HepG2 (cell line): ENCODE results near the gene MZF1. TPM values are rescaled to one million over a fixed set of nuclear protein-coding genes. Genes with fewer than 3 reads are reported as not detected.

Source experiments
- ELF3 ChIP-seq: IDR thresholded peaks from 2 replicates; pipeline ENCODE4 v1.6.1; 2016; ENCODE audit warnings: missing genetic modification reagents, missing compliant biosample characterization
- FOSL1 ChIP-seq: sonication (generic); formaldehyde crosslinking; IDR thresholded peaks from 2 replicates; pipeline ENCODE4 v1.9.0; 2021; ENCODE audit warnings: missing genetic modification reagents, borderline replicate concordance
- HES4 ChIP-seq: sonication (generic); formaldehyde crosslinking; IDR thresholded peaks from 2 replicates; pipeline ENCODE4 v1.9.0; 2021; ENCODE audit warnings: mild to moderate bottlenecking, missing genetic modification reagents, borderline replicate concordance
- IRF2 ChIP-seq: IDR thresholded peaks from 2 replicates; pipeline ENCODE4 v1.6.1; 2018; ENCODE audit warnings: missing genetic modification reagents, missing compliant biosample characterization
- ISX ChIP-seq: sonication (generic); formaldehyde crosslinking; conservative IDR thresholded peaks from 2 replicates; pipeline ENCODE4 v1.5.0; 2020; ENCODE audit warnings: missing genetic modification reagents
- KDM3A ChIP-seq: IDR thresholded peaks from 2 replicates; pipeline ENCODE4 v1.6.1; 2018; ENCODE audit warnings: low read depth, missing compliant biosample characterization
- LBX2 ChIP-seq: sonication (generic); formaldehyde crosslinking; IDR thresholded peaks from 2 replicates; pipeline ENCODE4 v1.5.0; 2020; ENCODE audit warnings: missing genetic modification reagents, mild to moderate bottlenecking, borderline replicate concordance
- NONO ChIP-seq, 2 experiments: fragments of 450-650 bp in 1 of 2; sonication (generic) in 1 of 2; formaldehyde crosslinking in 1 of 2; IDR thresholded peaks in 1 of 2; conservative IDR thresholded peaks in 1 of 2; 2 replicates each; pipeline versions ENCODE4 v1.6.1 to v1.8.0; 2017 to 2022; ENCODE audit warnings: mild to moderate bottlenecking in 1 of 2, missing genetic modification reagents in 1 of 2, moderate library complexity in 1 of 2
- POLR2A ChIP-seq, 2 experiments: IDR thresholded peaks; 2 replicates each; pipeline ENCODE4 v1.6.1; 2011; ENCODE audit warnings: low read depth in 2 of 2, low read length in 2 of 2, mild to moderate bottlenecking in 1 of 2, moderate library complexity in 1 of 2; ENCODE audit not compliant: insufficient read depth in 1 of 2
- SPEN ChIP-seq: sonication (generic); formaldehyde crosslinking; IDR thresholded peaks from 2 replicates; pipeline ENCODE4 v1.5.1; 2020; ENCODE audit warnings: low read depth, mild to moderate bottlenecking, missing genetic modification reagents
- XRCC5 ChIP-seq: fragments of 200-400 bp; formaldehyde crosslinking; optimal IDR thresholded peaks from 2 replicates; pipeline ENCODE3; 2017; ENCODE audit warnings: mild to moderate bottlenecking, low read length
- ZBTB2 ChIP-seq: sonication (generic); formaldehyde crosslinking; IDR thresholded peaks from 2 replicates; pipeline ENCODE4 v1.8.0; 2022; ENCODE audit warnings: low read depth, missing genetic modification reagents
- ZFP41 ChIP-seq: sonication (generic); formaldehyde crosslinking; IDR thresholded peaks from 2 replicates; pipeline ENCODE4 v1.4.0; 2020; ENCODE audit warnings: mild to moderate bottlenecking, missing genetic modification reagents, borderline replicate concordance
- ZNF792 ChIP-seq: IDR thresholded peaks from 2 replicates; pipeline ENCODE4 v1.6.1; 2016
- polyA plus RNA-seq, 8 experiments: library from polyadenylated mRNA; depleted of rRNA in 3 of 8; stranded (reverse) in 7 of 8; unstranded in 1 of 8; fragments of >200 nt; fragmentation: Illumina TruSeq in 4 of 8; extraction: Trizol in 4 of 8; gene quantifications; 2 replicates each; pipeline versions ENCODE4 v1.2.1 to v1.2.3, GENCODE V29; 2011 to 2016; ENCODE audit warnings: low read depth in 4 of 8, missing spikeins in 1 of 8, mixed read lengths in 1 of 8; ENCODE audit not compliant: insufficient read depth in 1 of 8
- total RNA-seq, 5 experiments: library from RNA; depleted of rRNA; stranded (reverse); fragments of >200 nt; fragmentation: Illumina TruSeq; extraction: Trizol; gene quantifications; 2 replicates each; pipeline ENCODE4 v1.2.3, GENCODE V29; 2016; ENCODE audit warnings: low read depth in 1 of 5
- TF ChIP-seq, protein P1 (sequence below): sonication (generic); formaldehyde crosslinking; IDR thresholded peaks from 2 replicates; pipeline ENCODE4 v1.4.0; 2020; ENCODE audit warnings: missing genetic modification reagents, borderline replicate concordance
- TF ChIP-seq, protein P2 (sequence below): sonication (generic); formaldehyde crosslinking; IDR thresholded peaks from 2 replicates; pipeline ENCODE4 v1.5.1; 2020; ENCODE audit warnings: missing genetic modification reagents, mild to moderate bottlenecking, borderline replicate concordance

MZF1 gene
- total and polyA plus RNA-seq, 2 of the 13 experiments (the other 11 are each of a cell fraction or from before 2014, with no cell fraction given): 3.1 to 8.1 TPM

GRCh38 chr19:58513694-58514563, 59.2 kb downstream of the MZF1 start (continued):
- TF ChIP-seq, protein P1, sequence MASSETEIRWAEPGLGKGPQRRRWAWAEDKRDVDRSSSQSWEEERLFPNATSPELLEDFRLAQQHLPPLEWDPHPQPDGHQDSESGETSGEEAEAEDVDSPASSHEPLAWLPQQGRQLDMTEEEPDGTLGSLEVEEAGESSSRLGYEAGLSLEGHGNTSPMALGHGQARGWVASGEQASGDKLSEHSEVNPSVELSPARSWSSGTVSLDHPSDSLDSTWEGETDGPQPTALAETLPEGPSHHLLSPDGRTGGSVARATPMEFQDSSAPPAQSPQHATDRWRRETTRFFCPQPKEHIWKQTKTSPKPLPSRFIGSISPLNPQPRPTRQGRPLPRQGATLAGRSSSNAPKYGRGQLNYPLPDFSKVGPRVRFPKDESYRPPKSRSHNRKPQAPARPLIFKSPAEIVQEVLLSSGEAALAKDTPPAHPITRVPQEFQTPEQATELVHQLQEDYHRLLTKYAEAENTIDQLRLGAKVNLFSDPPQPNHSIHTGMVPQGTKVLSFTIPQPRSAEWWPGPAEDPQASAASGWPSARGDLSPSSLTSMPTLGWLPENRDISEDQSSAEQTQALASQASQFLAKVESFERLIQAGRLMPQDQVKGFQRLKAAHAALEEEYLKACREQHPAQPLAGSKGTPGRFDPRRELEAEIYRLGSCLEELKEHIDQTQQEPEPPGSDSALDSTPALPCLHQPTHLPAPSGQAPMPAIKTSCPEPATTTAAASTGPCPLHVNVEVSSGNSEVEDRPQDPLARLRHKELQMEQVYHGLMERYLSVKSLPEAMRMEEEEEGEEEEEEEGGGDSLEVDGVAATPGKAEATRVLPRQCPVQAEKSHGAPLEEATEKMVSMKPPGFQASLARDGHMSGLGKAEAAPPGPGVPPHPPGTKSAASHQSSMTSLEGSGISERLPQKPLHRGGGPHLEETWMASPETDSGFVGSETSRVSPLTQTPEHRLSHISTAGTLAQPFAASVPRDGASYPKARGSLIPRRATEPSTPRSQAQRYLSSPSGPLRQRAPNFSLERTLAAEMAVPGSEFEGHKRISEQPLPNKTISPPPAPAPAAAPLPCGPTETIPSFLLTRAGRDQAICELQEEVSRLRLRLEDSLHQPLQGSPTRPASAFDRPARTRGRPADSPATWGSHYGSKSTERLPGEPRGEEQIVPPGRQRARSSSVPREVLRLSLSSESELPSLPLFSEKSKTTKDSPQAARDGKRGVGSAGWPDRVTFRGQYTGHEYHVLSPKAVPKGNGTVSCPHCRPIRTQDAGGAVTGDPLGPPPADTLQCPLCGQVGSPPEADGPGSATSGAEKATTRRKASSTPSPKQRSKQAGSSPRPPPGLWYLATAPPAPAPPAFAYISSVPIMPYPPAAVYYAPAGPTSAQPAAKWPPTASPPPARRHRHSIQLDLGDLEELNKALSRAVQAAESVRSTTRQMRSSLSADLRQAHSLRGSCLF: no peak
- TF ChIP-seq ISX (CRISPR knock-in tag) (peak; percentile 23; the same call in 1 of the 2 replicates), LBX2 (CRISPR knock-in tag) (peak; percentile 29; the same call in 1 of the 2 replicates), FOSL1 (no peak), ZBTB2 (CRISPR knock-in tag) (peak; percentile 33; the same call in 1 of the 2 replicates), IRF2 (CRISPR knock-in tag) (peak; percentile 69; the same call in 1 of the 2 replicates), SPEN (CRISPR knock-in tag) (peak; percentile 94), POLR2A (IDR thresholded peaks at IDR 0.05; ENCODE audit: insufficient read depth in 1 of 2, low read depth in 2 of 2, low read length in 2 of 2) (peak; percentile 84 to 95), ELF3 (CRISPR knock-in tag) (peak; percentile 62; the same call in 1 of the 2 replicates), NONO (IDR thresholded peaks at IDR 0.05) (no peak), NONO (CRISPR knock-in tag; conservative IDR thresholded peaks at IDR 0.05) (peak; percentile 97), XRCC5 (peak; percentile 95), KDM3A (CRISPR knock-in tag) (peak; percentile 67; the same call in 1 of the 2 replicates), ZFP41 (no peak), HES4 (CRISPR knock-in tag) (peak; percentile 88), ZNF792 (CRISPR knock-in tag) (0 out of 2 replicates have a peak, but pooled peaks have one; percentile 27)
- TF ChIP-seq, protein P2, sequence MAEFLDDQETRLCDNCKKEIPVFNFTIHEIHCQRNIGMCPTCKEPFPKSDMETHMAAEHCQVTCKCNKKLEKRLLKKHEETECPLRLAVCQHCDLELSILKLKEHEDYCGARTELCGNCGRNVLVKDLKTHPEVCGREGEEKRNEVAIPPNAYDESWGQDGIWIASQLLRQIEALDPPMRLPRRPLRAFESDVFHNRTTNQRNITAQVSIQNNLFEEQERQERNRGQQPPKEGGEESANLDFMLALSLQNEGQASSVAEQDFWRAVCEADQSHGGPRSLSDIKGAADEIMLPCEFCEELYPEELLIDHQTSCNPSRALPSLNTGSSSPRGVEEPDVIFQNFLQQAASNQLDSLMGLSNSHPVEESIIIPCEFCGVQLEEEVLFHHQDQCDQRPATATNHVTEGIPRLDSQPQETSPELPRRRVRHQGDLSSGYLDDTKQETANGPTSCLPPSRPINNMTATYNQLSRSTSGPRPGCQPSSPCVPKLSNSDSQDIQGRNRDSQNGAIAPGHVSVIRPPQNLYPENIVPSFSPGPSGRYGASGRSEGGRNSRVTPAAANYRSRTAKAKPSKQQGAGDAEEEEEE: no peak
